Smooth muscle cell of the coronary artery (primary cell): ENCODE data around the gene HOXA3. TPM values are rescaled to one million over a fixed set of nuclear protein-coding genes. Genes with fewer than 3 reads are reported as not detected.

Experiments used
- total RNA-seq: library from RNA; depleted of rRNA; stranded (reverse); fragments of >200 nt; gene quantifications from 2 replicates; pipeline ENCODE4 v1.2.3, GENCODE V29; 2014; ENCODE audit warnings: low replicate concordance

HOXA3 gene
- total RNA-seq, 1 donor from 2014 or later = not detected

Other genes starting within 250 kb of the HOXA3 start
- gene HOXA1, start 56.6 kb downstream of the HOXA3 start, total RNA-seq = not detected in 2 replicates
- not detected in 2 replicates for gene HOXA2, start 49.9 kb downstream of the HOXA3 start, total RNA-seq
- gene HOXA4, start 21.8 kb downstream of the HOXA3 start, total RNA-seq = not detected in 2 replicates
- not detected in 2 replicates for gene HOXA5, start 8.9 kb downstream of the HOXA3 start, total RNA-seq
- gene HOXA6, start 4.8 kb downstream of the HOXA3 start, total RNA-seq = not detected in 2 replicates
- gene HOXA7, start 4.1 kb upstream of the HOXA3 start, total RNA-seq = not detected in 2 replicates
- gene HOXA9, start 13.0 kb upstream of the HOXA3 start, total RNA-seq = not detected in 2 replicates
- gene HOXA10, start 21.7 kb upstream of the HOXA3 start, total RNA-seq = not detected in 2 replicates
- gene HOXA11, start 32.6 kb upstream of the HOXA3 start, total RNA-seq = not detected in 2 replicates
- not detected in 2 replicates for gene HOXA13, start 47.5 kb upstream of the HOXA3 start, total RNA-seq
- not detected in 2 replicates for gene EVX1, start 90.2 kb upstream of the HOXA3 start, total RNA-seq